Mesendoderm (in vitro differentiated cells): Measurements from ENCODE around the gene MED31.

ENCODE experiments used
- DNase-seq: peaks from one replicate; pipeline ENCODE4 v3.0.0; 2013
- H2AK5ac ChIP-seq: 2 replicates; pipeline ENCODE4 v1.6.1; 2013; ENCODE audit warnings: low read length, inconsistent platforms
- H2BK120ac ChIP-seq: 2 replicates; pipeline ENCODE4 v1.6.1; 2013; ENCODE audit warnings: low read depth, mild to moderate bottlenecking, low read length, moderate library complexity, mixed read lengths
- H2BK15ac ChIP-seq: replicated peaks from 2 replicates; pipeline ENCODE4 v1.6.1; 2013; ENCODE audit warnings: low read depth, mild to moderate bottlenecking, moderate library complexity
- H2BK5ac ChIP-seq: 2 replicates; pipeline ENCODE4 v1.6.1; 2013; ENCODE audit warnings: low read length, inconsistent platforms
- H3K18ac ChIP-seq: 2 replicates; pipeline ENCODE4 v1.6.1; 2013; ENCODE audit warnings: mild to moderate bottlenecking, low read length, mixed read lengths
- H3K23ac ChIP-seq: one replicate; pipeline ENCODE4 v1.6.1; 2013; ENCODE audit warnings: low read length
- H3K27ac ChIP-seq: 2 replicates; pipeline ENCODE4 v1.5.1; 2013; ENCODE audit warnings: low read depth, mild to moderate bottlenecking, inconsistent platforms, low read length, moderate library complexity
- H3K27me3 ChIP-seq: 2 replicates; pipeline ENCODE4 v1.6.1; 2013; ENCODE audit warnings: low read length, control low read depth, mild to moderate bottlenecking, inconsistent platforms; ENCODE audit not compliant: insufficient read depth, poor library complexity
- H3K36me3 ChIP-seq: 2 replicates; pipeline ENCODE4 v1.6.1; 2013; ENCODE audit warnings: low read length, inconsistent platforms; ENCODE audit not compliant: control insufficient read depth, insufficient read depth
- H3K4ac ChIP-seq: one replicate; pipeline ENCODE4 v1.6.1; 2013; ENCODE audit warnings: low read depth, mild to moderate bottlenecking, low read length, moderate library complexity
- H3K4me1 ChIP-seq: 2 replicates; pipeline ENCODE4 v1.6.1; 2013; ENCODE audit warnings: low read depth, low read length, inconsistent platforms; ENCODE audit not compliant: control insufficient read depth
- H3K4me2 ChIP-seq: 2 replicates; pipeline ENCODE4 v1.6.1; 2013; ENCODE audit warnings: low read length
- H3K4me3 ChIP-seq: 2 replicates; pipeline ENCODE4 v1.5.1; 2013; ENCODE audit warnings: mild to moderate bottlenecking, low read length
- H3K56ac ChIP-seq: one replicate; pipeline ENCODE4 v1.6.1; 2013; ENCODE audit warnings: low read length
- H3K79me1 ChIP-seq: 2 replicates; pipeline ENCODE4 v1.6.1; 2013; ENCODE audit warnings: low read length, inconsistent platforms
- H3K79me2 ChIP-seq: 2 replicates; pipeline ENCODE4 v1.6.1; 2013; ENCODE audit warnings: mild to moderate bottlenecking, low read length; ENCODE audit not compliant: control insufficient read depth, insufficient read depth
- H3K9ac ChIP-seq: 2 replicates; pipeline ENCODE4 v1.6.1; 2013; ENCODE audit warnings: low read length, inconsistent platforms
- H4K5ac ChIP-seq: one replicate; pipeline ENCODE4 v1.6.1; 2013; ENCODE audit warnings: low read length
- H4K8ac ChIP-seq: one replicate; pipeline ENCODE4 v1.6.1; 2013; ENCODE audit warnings: low read depth, mild to moderate bottlenecking, control low read depth, low read length, moderate library complexity
- WGBS: extraction: QIAGEN DNeasy Blood & Tissue Kit; methylation state at CpG from one replicate; pipeline ENCODE4 v1.1.7; 2013; ENCODE audit warnings: low lambda C conversion rate, missing lambda C conversion rate; ENCODE audit not compliant: insufficient coverage; ENCODE audit errors: extremely low coverage; 5-methylcytosine and 5-hydroxymethylcytosine counted together

MED31 gene

GRCh38 chr17:6639586-6640535, 11.5 kb downstream of the MED31 start:
- WGBS: no CpG with 5 or more reads among the region's 67 CpGs
- Histone ChIP-seq H3K4me1 (peaks cover 2% of the 10 kb centered on the region), H3K9ac (peak overlapping the region; percentile 97), H3K36me3 (no peaks in the 10 kb centered on the region), H4K5ac (no peak overlapping the region), H3K56ac (peak overlapping the region; percentile 99), H3K23ac (no peak overlapping the region), H2BK5ac (no peak overlapping the region), H2AK5ac (no peak overlapping the region), H3K27ac (peak overlapping the region; percentile 94), H3K18ac (peak overlapping the region; percentile 77), H2BK15ac (no peak overlapping the region), H3K79me1 (peaks cover 10% of the 10 kb centered on the region), H3K79me2 (peaks cover 10% of the 10 kb centered on the region), H2BK120ac (no peak overlapping the region), H3K4ac (peak overlapping the region; percentile 84), H3K4me3 (peak overlapping the region; percentile 86), H4K8ac (no peak overlapping the region), H3K27me3 (no peaks in the 10 kb centered on the region), H3K4me2 (peak overlapping the region; percentile 85)
- DNase-seq: peak; percentile 68

DNA sequence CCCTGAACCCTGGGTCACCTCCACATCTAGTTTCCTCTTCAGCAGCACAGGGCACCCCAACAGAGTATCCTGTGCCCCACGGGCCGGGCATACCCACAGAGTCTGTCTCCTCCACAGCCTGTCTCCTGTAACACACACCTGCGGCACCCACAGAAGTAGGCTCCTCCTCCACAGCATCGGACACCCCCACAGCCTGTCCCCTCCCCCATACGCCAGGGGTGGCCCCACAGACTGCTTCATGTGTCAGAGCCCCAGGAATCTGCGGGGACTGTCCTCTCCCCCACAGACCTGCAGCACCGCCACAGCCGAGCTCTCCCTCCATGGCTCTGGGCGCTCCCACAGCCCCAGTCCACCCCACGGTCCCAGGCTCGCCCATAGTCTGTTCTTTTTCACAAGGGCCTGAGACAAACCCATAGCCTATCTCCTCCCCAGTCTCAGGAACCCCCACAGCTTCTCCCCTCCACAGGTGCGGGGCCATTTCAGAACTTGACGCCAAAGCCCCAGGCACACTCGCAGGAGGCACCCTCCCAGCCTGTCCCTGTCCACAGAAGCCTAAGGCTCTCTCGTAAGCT, 12.3 kb downstream of the MED31 start:
- H3K18ac ChIP-seq: no peak overlapping the region
- no peak overlapping the region for H3K27ac ChIP-seq
- no peak overlapping the region for H2BK5ac ChIP-seq
- no peak overlapping the region for H2BK15ac ChIP-seq
- no peak overlapping the region for H4K5ac ChIP-seq
- H2AK5ac ChIP-seq: no peak overlapping the region
- peaks cover 2% of the 10 kb centered on the region for H3K4me1 ChIP-seq
- no peak overlapping the region for H3K4ac ChIP-seq
- no peaks in the 10 kb centered on the region for H3K27me3 ChIP-seq
- H3K56ac ChIP-seq: peak overlapping the region; percentile 99
- H3K4me3 ChIP-seq: peak overlapping the region; percentile 86
- no CpG with 5 or more reads among the region's 15 CpGs for WGBS
- H3K36me3 ChIP-seq: no peaks in the 10 kb centered on the region
- H3K9ac ChIP-seq: peak overlapping the region; percentile 97
- peaks cover 10% of the 10 kb centered on the region for H3K79me2 ChIP-seq
- DNase-seq: no peak
- peaks cover 10% of the 10 kb centered on the region for H3K79me1 ChIP-seq
- H4K8ac ChIP-seq: no peak overlapping the region
- H3K4me2 ChIP-seq: peak overlapping the region; percentile 85
- H2BK120ac ChIP-seq: no peak overlapping the region
- H3K23ac ChIP-seq: no peak overlapping the region

DNA sequence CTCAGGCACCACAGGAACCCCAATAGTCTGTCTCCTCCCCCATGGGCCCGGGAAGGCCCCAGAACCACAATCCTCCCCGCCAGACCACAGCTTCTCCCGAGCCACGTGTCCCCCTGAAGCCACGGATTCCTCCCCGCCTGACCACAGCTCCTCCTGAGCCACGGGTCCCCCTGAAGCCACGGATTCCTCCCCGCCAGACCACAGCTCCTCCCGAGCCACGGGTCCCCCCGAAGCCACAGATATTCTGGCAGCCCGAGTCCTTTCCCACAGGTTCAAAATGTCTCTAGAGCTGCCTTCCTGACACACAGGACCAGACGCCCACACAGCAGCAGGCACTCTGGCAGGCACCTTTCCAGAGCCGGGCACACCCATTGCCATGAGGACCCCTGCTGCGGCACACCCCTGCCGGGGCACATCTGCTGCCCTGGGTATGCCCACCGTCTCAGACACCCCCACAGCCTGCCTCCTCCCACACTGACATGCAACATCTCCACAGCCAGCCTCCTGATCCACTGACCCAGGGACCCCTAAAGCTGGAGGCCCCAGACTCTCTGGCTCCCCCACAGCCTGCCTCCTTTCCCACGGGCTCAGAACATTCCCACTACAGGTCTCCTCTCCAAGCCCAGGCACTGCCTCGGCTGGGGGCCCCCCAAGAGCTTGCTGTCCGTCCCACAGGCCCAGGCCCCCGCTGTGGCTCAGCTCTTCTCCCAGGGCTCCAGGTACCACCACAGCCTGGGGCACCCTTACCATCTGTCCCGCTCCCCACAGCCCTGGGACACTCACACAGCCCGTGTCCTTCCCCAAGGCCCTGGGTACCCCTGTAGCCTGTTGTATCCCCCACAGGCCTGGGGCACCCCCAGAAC, 13.1 kb downstream of the MED31 start:
- Histone ChIP-seq H3K4me1 (peaks cover 2% of the 10 kb centered on the region), H3K56ac (no peak overlapping the region), H3K18ac (no peak overlapping the region), H3K4me3 (no peak overlapping the region), H3K23ac (no peak overlapping the region), H3K36me3 (no peaks in the 10 kb centered on the region), H3K4me2 (no peak overlapping the region), H4K5ac (no peak overlapping the region), H3K4ac (no peak overlapping the region), H2BK15ac (no peak overlapping the region), H3K79me1 (peaks cover 10% of the 10 kb centered on the region), H2BK120ac (no peak overlapping the region), H3K27me3 (no peaks in the 10 kb centered on the region), H2BK5ac (no peak overlapping the region), H3K79me2 (peaks cover 10% of the 10 kb centered on the region), H3K27ac (no peak overlapping the region), H4K8ac (no peak overlapping the region), H2AK5ac (no peak overlapping the region), H3K9ac (no peak overlapping the region)
- WGBS: no CpG with 5 or more reads among the region's 24 CpGs
- no peak for DNase-seq

DNA sequence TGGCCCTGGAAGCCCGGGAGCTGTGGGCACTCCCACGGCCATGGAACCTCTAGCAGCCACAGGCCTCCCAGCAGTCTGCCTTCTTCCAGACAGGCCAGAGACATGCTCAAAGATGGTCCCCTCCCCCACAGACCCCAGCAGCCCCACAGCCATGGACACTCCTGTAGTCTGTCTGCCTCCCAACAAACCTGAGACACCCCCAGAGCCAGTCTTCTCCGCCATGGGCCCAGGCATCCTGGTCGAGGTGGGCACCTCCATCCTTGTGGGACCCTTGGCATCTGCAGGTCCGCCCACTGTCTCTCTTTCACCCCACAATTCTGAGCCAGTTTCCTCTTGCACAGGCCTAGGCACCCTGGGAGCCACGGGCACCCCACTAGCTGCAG, 14.0 kb downstream of the MED31 start:
- DNase-seq: no peak
- H4K8ac ChIP-seq: no peak overlapping the region
- no peak overlapping the region for H3K9ac ChIP-seq
- no peak overlapping the region for H2BK15ac ChIP-seq
- H3K23ac ChIP-seq: no peak overlapping the region
- no peak overlapping the region for H3K4me2 ChIP-seq
- H3K4ac ChIP-seq: no peak overlapping the region
- H3K56ac ChIP-seq: no peak overlapping the region
- no CpG with 5 or more reads among the region's 6 CpGs for WGBS
- H3K27me3 ChIP-seq: no peaks in the 10 kb centered on the region
- no peak overlapping the region for H2AK5ac ChIP-seq
- peaks cover 10% of the 10 kb centered on the region for H3K79me2 ChIP-seq
- no peak overlapping the region for H3K4me3 ChIP-seq
- H3K27ac ChIP-seq: no peak overlapping the region
- no peaks in the 10 kb centered on the region for H3K36me3 ChIP-seq
- no peak overlapping the region for H3K18ac ChIP-seq
- H4K5ac ChIP-seq: no peak overlapping the region
- H2BK5ac ChIP-seq: no peak overlapping the region
- H3K4me1 ChIP-seq: peaks cover 2% of the 10 kb centered on the region
- H2BK120ac ChIP-seq: no peak overlapping the region
- peaks cover 10% of the 10 kb centered on the region for H3K79me1 ChIP-seq

GRCh38 chr17:6636616-6637457, 14.6 kb downstream of the MED31 start:
- Histone ChIP-seq H3K18ac (no peak overlapping the region), H3K79me1 (peaks cover 10% of the 10 kb centered on the region), H3K36me3 (no peaks in the 10 kb centered on the region), H3K23ac (no peak overlapping the region), H3K4me2 (no peak overlapping the region), H3K56ac (no peak overlapping the region), H3K27ac (no peak overlapping the region), H4K8ac (no peak overlapping the region), H3K9ac (no peak overlapping the region), H3K4ac (no peak overlapping the region), H2BK15ac (no peak overlapping the region), H2BK120ac (no peak overlapping the region), H3K4me3 (no peak overlapping the region), H3K79me2 (peaks cover 10% of the 10 kb centered on the region), H2BK5ac (no peak overlapping the region), H4K5ac (no peak overlapping the region), H3K4me1 (peaks cover 2% of the 10 kb centered on the region), H3K27me3 (no peaks in the 10 kb centered on the region), H2AK5ac (no peak overlapping the region)
- no CpG with 5 or more reads among the region's 17 CpGs for WGBS
- DNase-seq: no peak
